H1 (cell line): ENCODE results near the gene COX14. TPM values are rescaled to one million over a fixed set of nuclear protein-coding genes. Genes with fewer than 3 reads are reported as not detected.

Experiments used
- CTCF ChIA-PET: fragments of 300-600 bp; sonication (Branson Sonifier 250); formaldehyde crosslinking; loops from one replicate; lab custom pipeline; 2021; ENCODE audit not compliant: partially characterized antibody; lab: Charles Lee
- POLR2A ChIA-PET: fragments of 300-600 bp; sonication (Branson Sonifier 250); formaldehyde crosslinking; loops from one replicate; lab custom pipeline; 2021; ENCODE audit warnings: inconsistent platforms; ENCODE audit not compliant: partially characterized antibody; lab: Charles Lee
- DNase-seq, 2 experiments: peaks; one replicate each; pipeline versions ENCODE4 v3.0.0 to v3.0.0-alpha.2; 2010 to 2022; ENCODE audit warnings: low spot score in 2 of 2, low read depth in 1 of 2, mixed read lengths in 1 of 2
- FAIRE-seq: peaks from 2 replicates; lab custom pipeline; 2011; peaks lifted over from hg19 to GRCh38; lab: Jason Lieb, UNC
- H2AFZ ChIP-seq: 2 replicates; pipeline ENCODE4 v1.8.1; 2012; ENCODE audit warnings: low read length, inconsistent platforms
- H2AK5ac ChIP-seq: 2 replicates; pipeline ENCODE4 v1.6.1; 2013; ENCODE audit warnings: low read depth, low read length
- H2BK120ac ChIP-seq: replicated peaks from 2 replicates; pipeline ENCODE3; 2013; ENCODE audit warnings: low read depth, low read length, inconsistent platforms
- H2BK12ac ChIP-seq: 2 replicates; pipeline ENCODE4 v1.6.1; 2013; ENCODE audit warnings: low read depth, low read length
- H2BK15ac ChIP-seq: 2 replicates; pipeline ENCODE4 v1.6.1; 2013; ENCODE audit warnings: low read length
- H2BK20ac ChIP-seq: 2 replicates; pipeline ENCODE4 v1.6.1; 2013; ENCODE audit warnings: low read length
- H2BK5ac ChIP-seq: 2 replicates; pipeline ENCODE4 v1.6.1; 2013; ENCODE audit warnings: low read depth, low read length
- H3K14ac ChIP-seq: 2 replicates; pipeline ENCODE4 v1.6.1; 2013; ENCODE audit warnings: inconsistent platforms; ENCODE audit not compliant: insufficient read length
- H3K18ac ChIP-seq: 2 replicates; pipeline ENCODE4 v1.6.1; 2013; ENCODE audit warnings: low read length; ENCODE audit errors: extremely low read depth
- H3K23ac ChIP-seq: 2 replicates; pipeline ENCODE4 v1.6.1; 2013; ENCODE audit warnings: inconsistent platforms; ENCODE audit not compliant: insufficient read length
- H3K23me2 ChIP-seq: 2 replicates; pipeline ENCODE4 v1.6.1; 2013; ENCODE audit warnings: low read depth, low read length
- H3K27ac ChIP-seq: 2 replicates; pipeline ENCODE4 v1.6.1; 2011; ENCODE audit warnings: low read depth, low read length, inconsistent platforms
- H3K27me3 ChIP-seq, 4 experiments: replicated peaks in 1 of 4; 1 replicate in 1 of 4; 2 replicates in 3 of 4; pipeline versions ENCODE4 v1.6.1 to v1.8.1; 2011 to 2013; ENCODE audit warnings: low read length in 3 of 4, mild to moderate bottlenecking in 3 of 4, inconsistent platforms in 2 of 4, mixed read lengths in 2 of 4, moderate library complexity in 1 of 4; ENCODE audit not compliant: control insufficient read depth in 3 of 4, insufficient read depth in 3 of 4; ENCODE audit errors: extremely low read depth in 1 of 4
- H3K36me3 ChIP-seq, 4 experiments: 2 replicates each; pipeline versions ENCODE4 v1.6.1 to v1.8.1; 2011 to 2013; ENCODE audit warnings: mild to moderate bottlenecking in 4 of 4, low read length in 3 of 4, moderate library complexity in 2 of 4, control low read depth in 1 of 4, inconsistent platforms in 1 of 4; ENCODE audit not compliant: insufficient read depth in 4 of 4, control insufficient read depth in 2 of 4
- H3K4ac ChIP-seq: replicated peaks from 2 replicates; pipeline ENCODE3; 2013; ENCODE audit warnings: low read length, low read depth, mixed read lengths, inconsistent platforms; ENCODE audit not compliant: insufficient read length
- H3K4me1 ChIP-seq, 4 experiments: replicated peaks in 1 of 4; 1 replicate in 1 of 4; 2 replicates in 3 of 4; pipeline versions ENCODE4 v1.6.1 to v1.8.1; 2011 to 2013; ENCODE audit warnings: low read length in 3 of 4, inconsistent platforms in 2 of 4, mixed read lengths in 1 of 4; ENCODE audit not compliant: insufficient read depth in 4 of 4, control insufficient read depth in 3 of 4
- H3K4me2 ChIP-seq, 2 experiments: 2 replicates each; pipeline versions ENCODE4 v1.6.1 to v1.8.1; 2011 to 2013; ENCODE audit warnings: low read depth in 2 of 2, low read length in 2 of 2, control low read depth in 1 of 2, inconsistent platforms in 1 of 2, mild to moderate bottlenecking in 1 of 2; ENCODE audit not compliant: insufficient read depth in 1 of 2
- H3K4me3 ChIP-seq, 4 experiments: fragments of 200-600, 300-600 bp in 1 of 4; sonication (generic), shearing (Covaris generic), sonication (Bioruptor Twin) in 1 of 4; 2 replicates each; pipeline versions ENCODE4 v1.5.1 to v1.8.1; 2011 to 2016; ENCODE audit warnings: low read length in 4 of 4, low read depth in 3 of 4, control low read depth in 2 of 4, inconsistent platforms in 2 of 4, mild to moderate bottlenecking in 2 of 4, mixed read lengths in 1 of 4, moderate library complexity in 1 of 4; ENCODE audit not compliant: insufficient read depth in 2 of 4; ENCODE audit errors: extremely low read depth in 1 of 4
- H3K56ac ChIP-seq: replicated peaks from 2 replicates; pipeline ENCODE3; 2013; ENCODE audit warnings: low read depth, mild to moderate bottlenecking, mixed read lengths, low read length, inconsistent platforms; ENCODE audit not compliant: insufficient read length
- H3K79me1 ChIP-seq: 2 replicates; pipeline ENCODE4 v1.6.1; 2013; ENCODE audit warnings: low read depth, low read length, control low read depth
- H3K79me2 ChIP-seq, 2 experiments: 2 replicates each; pipeline versions ENCODE4 v1.6.1 to v1.8.1; 2012 to 2013; ENCODE audit warnings: low read length in 2 of 2, mild to moderate bottlenecking in 2 of 2, inconsistent platforms in 1 of 2; ENCODE audit not compliant: insufficient read depth in 2 of 2, control insufficient read depth in 1 of 2
- H3K9ac ChIP-seq, 4 experiments: replicated peaks in 1 of 4; 1 replicate in 1 of 4; 2 replicates in 3 of 4; pipeline versions ENCODE4 v1.6.1 to v1.8.1; 2011 to 2013; ENCODE audit warnings: low read depth in 3 of 4, low read length in 3 of 4, control low read depth in 2 of 4, mild to moderate bottlenecking in 2 of 4, moderate library complexity in 2 of 4, inconsistent platforms in 1 of 4; ENCODE audit errors: extremely low read depth in 1 of 4
- H3K9me3 ChIP-seq, 2 experiments: 2 replicates each; pipeline versions ENCODE4 v1.6.1 to v1.8.1; 2012 to 2013; ENCODE audit warnings: mild to moderate bottlenecking in 2 of 2, moderate library complexity in 2 of 2, control low read depth in 1 of 2, inconsistent platforms in 1 of 2, low read depth in 1 of 2, low read length in 1 of 2, mixed read lengths in 1 of 2; ENCODE audit not compliant: insufficient read depth in 2 of 2
- H4K20me1 ChIP-seq, 2 experiments: replicated peaks in 1 of 2; 2 replicates each; pipeline versions ENCODE3 to v1.8.1; 2011 to 2013; ENCODE audit warnings: inconsistent platforms in 2 of 2, low read length in 2 of 2, mild to moderate bottlenecking in 1 of 2; ENCODE audit not compliant: insufficient read depth in 2 of 2, control insufficient read depth in 1 of 2
- H4K5ac ChIP-seq: 2 replicates; pipeline ENCODE4 v1.6.1; 2013; ENCODE audit warnings: low read length, low read depth, mixed read lengths, inconsistent platforms; ENCODE audit not compliant: insufficient read length
- H4K8ac ChIP-seq: 2 replicates; pipeline ENCODE4 v1.8.0; 2013; ENCODE audit warnings: mild to moderate bottlenecking, moderate library complexity, low read length, inconsistent platforms; ENCODE audit not compliant: insufficient read depth; ENCODE audit errors: extremely low read depth
- H4K91ac ChIP-seq: replicated peaks from 2 replicates; pipeline ENCODE3; 2013; ENCODE audit warnings: low read length, mixed read lengths, inconsistent platforms; ENCODE audit not compliant: insufficient read length
- KDM1A ChIP-seq: fragments of 200-600, 300-600 bp; sonication (generic); IDR thresholded peaks from 2 replicates; pipeline ENCODE4 v1.7.1; 2016; ENCODE audit warnings: mild to moderate bottlenecking, low read length, borderline replicate concordance
- POU5F1 ChIP-seq: IDR thresholded peaks from 2 replicates; pipeline ENCODE4 v1.6.1; 2011; ENCODE audit warnings: low read depth, mild to moderate bottlenecking, low read length, moderate library complexity
- SUZ12 ChIP-seq: fragments of 200-600 bp; sonication (generic); IDR thresholded peaks from 2 replicates; pipeline ENCODE4 v1.6.1; 2012; ENCODE audit warnings: mild to moderate bottlenecking, inconsistent platforms, low read length, moderate library complexity, mixed read lengths
- WGBS, 2 experiments: shearing (Covaris generic) in 1 of 2; methylation state at CpG; one replicate each; pipeline versions ENCODE4 v1.1.6 to v1.1.7; 2013 to 2015; ENCODE audit warnings: low lambda C conversion rate in 2 of 2, mixed read lengths in 2 of 2, inconsistent platforms in 1 of 2, low coverage in 1 of 2, missing lambda C conversion rate in 1 of 2; ENCODE audit not compliant: insufficient replicate concordance in 2 of 2, insufficient coverage in 1 of 2, insufficient read length in 1 of 2; ENCODE audit errors: extremely low coverage in 1 of 2, missing lambda C conversion rate in 1 of 2; 5-methylcytosine and 5-hydroxymethylcytosine counted together
- polyA plus RNA-seq, 7 experiments: library from polyadenylated mRNA; depleted of rRNA in 3 of 7; stranded (reverse) in 5 of 7; unstranded in 2 of 7; fragments of >200 nt in 5 of 7; fragments of 200-250 nt in 2 of 7; gene quantifications; 1 replicate in 5 of 7; 2 replicates in 1 of 7; 4 replicates in 1 of 7; pipeline versions ENCODE4 v1.2.1 to v1.2.3, GENCODE V29; 2011 to 2013; ENCODE audit warnings: missing spikeins in 2 of 7, mixed read lengths in 2 of 7
- total RNA-seq: library from RNA; stranded (reverse); fragmentation: NEBNext Ultra II Directional; extraction: Animal tissue kit (Norgen Biotek cat#: 25700); gene quantifications from 2 replicates; pipeline ENCODE4 v1.2.1, GENCODE V29; 2021

Gene COX14
- total and polyA plus RNA-seq, 2 of the 8 experiments (the other 6 are each of a cell fraction or from before 2014, with no cell fraction given): 40.1 to 102 TPM

DNA sequence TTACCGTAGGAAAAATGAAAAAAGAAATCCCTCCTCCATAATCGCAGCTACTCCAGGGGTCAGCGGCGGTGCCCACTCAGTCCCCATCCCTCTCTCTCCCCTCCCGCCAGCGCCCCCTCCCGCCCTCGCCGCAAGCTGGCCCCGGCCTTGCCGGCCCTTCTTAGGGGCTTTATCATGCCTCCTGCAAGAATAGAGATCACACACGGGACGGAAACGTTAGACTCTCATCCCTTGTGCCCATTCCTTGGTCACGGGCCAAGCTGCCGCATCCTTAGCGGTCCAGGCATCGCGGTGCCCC, 692 bp upstream of the COX14 start:
- no peak for FAIRE-seq
- Histone ChIP-seq H4K20me1 (peaks cover 0 to 2% of the 10 kb centered on the region in 2 experiments), H2BK120ac (no peak overlapping the region), H3K4me1 (peaks cover 10 to 15% (median 12%) of the 10 kb centered on the region in 4 experiments), H3K9me3 (no peaks in the 10 kb centered on the region), H3K18ac (peak overlapping the region; percentile 68; the same call in 1 of the 2 replicates), H3K79me2 (peaks cover 0 to 13% of the 10 kb centered on the region in 2 experiments; a peak in 2 of 4 replicates), H3K27me3 (no peaks in the 10 kb centered on the region), H3K4me2 (peak overlapping the region; percentile 68 to 71), H2BK15ac (no peak overlapping the region), H3K36me3 (no peaks in the 10 kb centered on the region), H3K4ac (no peak overlapping the region), H2BK20ac (no peak overlapping the region), H3K23ac (no peak overlapping the region), H3K27ac (no peak overlapping the region), H3K79me1 (no peaks in the 10 kb centered on the region; the same call in 1 of the 2 replicates), H4K8ac (no peak overlapping the region), H3K9ac (no peak overlapping the region), H4K5ac (no peak overlapping the region), H2AK5ac (no peak overlapping the region), H3K14ac (no peak overlapping the region), H2BK12ac (peak overlapping the region; percentile 19; the same call in 1 of the 2 replicates), H3K4me3 (peak overlapping the region; percentile 6 to 55 (median 20); a peak in 5 of 8 replicates), H4K91ac (no peak overlapping the region), H2AFZ (peak overlapping the region; percentile 47; the same call in 1 of the 2 replicates), H3K56ac (no peak overlapping the region), H2BK5ac (no peak overlapping the region), H3K23me2 (peaks cover 8% of the 10 kb centered on the region)
- ChIA-PET POLR2A (interaction anchor here (0.8 to 27.1 kb wide), 11 partner anchors 10 to 368 kb away, joined by 3 to 457 read pairs (median 14); partner anchors contain the start of genes CERS5, GPD1 and SMARCD1), CTCF (interaction anchor here (0.5 to 32.9 kb wide), 33 partner anchors 8 to 653 kb away, joined by 3 to 625 read pairs (median 4); partner anchors contain the start of genes ATF1, CERS5, GPD1 and LIMA1)
- WGBS, 2 experiments: 8% methylated on average over 16 of the region's 19 CpGs; no CpG with 5 or more reads in 1 of the 2 experiments
- no peak for DNase-seq
- TF ChIP-seq POU5F1 (no peak), SUZ12 (no peak), KDM1A (0 out of 2 replicates have a peak, but pooled peaks have one; percentile 19)
- TF ChIP-seq, all 59 proteins: peak for 1
